PC-9 (cell line): ENCODE measurements around the gene SDK1. TPM values are rescaled to one million over a fixed set of nuclear protein-coding genes. Genes with fewer than 3 reads are reported as not detected.

ENCODE experiments used
- BruUV-seq: library from RNA; stranded (reverse); fragments of 400-500 nt; replicated peaks from 2 replicates; lab custom pipeline; 2021; lab: Mats Ljungman, UMichigan
- CTCF ChIA-PET: fragments of 300-600 bp; sonication (Branson Sonifier 250); formaldehyde crosslinking; loops from one replicate; lab custom pipeline; 2022; ENCODE audit warnings: antibody characterized with exemption; lab: Charles Lee
- POLR2A ChIA-PET: fragments of 300-600 bp; sonication (Branson Sonifier 250); formaldehyde crosslinking; loops from one replicate; lab custom pipeline; 2022; ENCODE audit warnings: antibody characterized with exemption; ENCODE audit not compliant: unreplicated experiment; lab: Charles Lee
- DNase-seq, 2 experiments: peaks; one replicate each; pipeline versions ENCODE4 v3.0.0 to v3.0.0-alpha.2; 2015 to 2022; ENCODE audit warnings: mixed read lengths in 1 of 2
- H2AFZ ChIP-seq: fragments of 200-600 bp; sonication (generic); 2 replicates; pipeline ENCODE4 v1.8.1; 2017; ENCODE audit warnings: antibody characterized with exemption
- H3F3A ChIP-seq: fragments of 200-600 bp; sonication (generic); 2 replicates; pipeline ENCODE4 v1.8.1; 2017; ENCODE audit warnings: antibody characterized with exemption, mild to moderate bottlenecking, low read depth; ENCODE audit not compliant: insufficient read depth
- H3K27ac ChIP-seq: fragments of 200-600 bp; sonication (generic); 2 replicates; pipeline ENCODE4 v1.6.1; 2016; ENCODE audit warnings: mixed run types
- H3K27me3 ChIP-seq: fragments of 200-600 bp; sonication (generic); 2 replicates; pipeline ENCODE4 v1.6.1; 2016; ENCODE audit warnings: low read depth, mixed run types; ENCODE audit not compliant: insufficient read depth
- H3K36me3 ChIP-seq: fragments of 200-600 bp; sonication (generic); 2 replicates; pipeline ENCODE4 v1.6.1; 2016; ENCODE audit warnings: low read depth, mixed run types
- H3K4me1 ChIP-seq: fragments of 200-600 bp; sonication (generic); replicated peaks from 2 replicates; pipeline ENCODE4 v1.6.1; 2016; ENCODE audit warnings: mixed run types; ENCODE audit not compliant: insufficient read depth
- H3K4me2 ChIP-seq: fragments of 200-600 bp; sonication (generic); 2 replicates; pipeline ENCODE4 v1.6.1; 2017; ENCODE audit warnings: mixed run types
- H3K4me3 ChIP-seq: fragments of 200-600 bp; sonication (generic); 2 replicates; pipeline ENCODE4 v1.6.1; 2016; ENCODE audit warnings: mixed run types
- H3K79me2 ChIP-seq: fragments of 200-600 bp; sonication (generic); 2 replicates; pipeline ENCODE4 v1.6.1; 2017; ENCODE audit warnings: low read depth, mixed run types
- H3K9me2 ChIP-seq: fragments of 200-600 bp; sonication (generic); 2 replicates; pipeline ENCODE4 v1.8.1; 2017; ENCODE audit warnings: mild to moderate bottlenecking; ENCODE audit not compliant: insufficient read depth
- H3K9me3 ChIP-seq: fragments of 200-600 bp; sonication (generic); 2 replicates; pipeline ENCODE4 v1.8.1; 2016; ENCODE audit warnings: low read depth; ENCODE audit not compliant: insufficient read depth
- H4K20me1 ChIP-seq: fragments of 200-600 bp; sonication (generic); 2 replicates; pipeline ENCODE4 v1.8.1; 2017; ENCODE audit not compliant: insufficient read depth
- EZH2 ChIP-seq: fragments of 200-600 bp; sonication (generic); IDR thresholded peaks from 2 replicates; pipeline ENCODE4 v1.8.0; 2017; ENCODE audit warnings: antibody characterized with exemption, low read depth
- intact Hi-C: fragments of 100-400 bp; cut with micrococcal nuclease; formaldehyde crosslinking; loops from one replicate; pipeline ENCODE4 v1.10.0; 2022; ENCODE audit not compliant: unreplicated experiment
- total RNA-seq: library from RNA; stranded (reverse); gene quantifications from 2 replicates; pipeline ENCODE4 v1.2.3, GENCODE V29; 2021
- TF ChIP-seq, protein P1 (sequence below): fragments of 200-600 bp; sonication (generic); conservative IDR thresholded peaks from 2 replicates; pipeline ENCODE4 v1.6.1; 2017; ENCODE audit warnings: mixed run types, antibody characterized with exemption, mild to moderate bottlenecking, moderate library complexity

The SDK1 gene
- total RNA-seq, 1 experiment from 2014 or later, result not detected

DNA sequence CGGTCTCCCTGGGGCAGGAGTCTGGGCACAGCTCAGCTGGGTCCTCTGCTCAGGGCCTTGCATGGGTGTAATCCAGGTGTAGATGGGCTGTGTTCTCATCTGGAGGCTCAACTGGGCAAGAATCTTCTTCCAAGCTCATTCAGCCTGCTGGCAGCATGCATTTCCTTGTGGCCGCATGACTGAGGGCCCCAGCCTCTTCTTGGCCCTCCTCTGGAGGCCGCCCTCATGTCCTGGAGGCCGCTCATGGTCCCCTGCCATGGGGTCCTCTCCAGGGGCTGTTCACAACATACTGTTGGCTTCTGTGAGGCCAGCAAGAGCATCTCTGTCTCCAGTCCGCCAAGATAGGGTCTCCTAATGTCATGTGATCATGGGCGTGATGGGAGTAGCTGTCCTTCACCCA lies 943.6 kb downstream of the SDK1 start:
- BruUV-seq, result no TSS peak
- ChIA-PET POLR2A (no interaction called here), CTCF (no interaction called here)
- Histone ChIP-seq H3K27me3 (peaks cover 76% of the 10 kb centered on the region), H4K20me1 (no peaks in the 10 kb centered on the region), H3K9me3 (no peaks in the 10 kb centered on the region), H3K4me2 (peak overlapping the region; percentile 35; the same call in 1 of the 2 replicates), H3K4me1 (no peaks in the 10 kb centered on the region), H2AFZ (no peak overlapping the region), H3K27ac (no peak overlapping the region), H3K36me3 (no peaks in the 10 kb centered on the region), H3K4me3 (no peak overlapping the region), H3K79me2 (no peaks in the 10 kb centered on the region), H3F3A (peaks cover 10% of the 10 kb centered on the region), H3K9me2 (no peaks in the 10 kb centered on the region)
- DNase-seq, result no peak
- intact Hi-C loops, result no loop called here
- TF ChIP-seq EZH2, result no peak
- TF ChIP-seq, protein P1, sequence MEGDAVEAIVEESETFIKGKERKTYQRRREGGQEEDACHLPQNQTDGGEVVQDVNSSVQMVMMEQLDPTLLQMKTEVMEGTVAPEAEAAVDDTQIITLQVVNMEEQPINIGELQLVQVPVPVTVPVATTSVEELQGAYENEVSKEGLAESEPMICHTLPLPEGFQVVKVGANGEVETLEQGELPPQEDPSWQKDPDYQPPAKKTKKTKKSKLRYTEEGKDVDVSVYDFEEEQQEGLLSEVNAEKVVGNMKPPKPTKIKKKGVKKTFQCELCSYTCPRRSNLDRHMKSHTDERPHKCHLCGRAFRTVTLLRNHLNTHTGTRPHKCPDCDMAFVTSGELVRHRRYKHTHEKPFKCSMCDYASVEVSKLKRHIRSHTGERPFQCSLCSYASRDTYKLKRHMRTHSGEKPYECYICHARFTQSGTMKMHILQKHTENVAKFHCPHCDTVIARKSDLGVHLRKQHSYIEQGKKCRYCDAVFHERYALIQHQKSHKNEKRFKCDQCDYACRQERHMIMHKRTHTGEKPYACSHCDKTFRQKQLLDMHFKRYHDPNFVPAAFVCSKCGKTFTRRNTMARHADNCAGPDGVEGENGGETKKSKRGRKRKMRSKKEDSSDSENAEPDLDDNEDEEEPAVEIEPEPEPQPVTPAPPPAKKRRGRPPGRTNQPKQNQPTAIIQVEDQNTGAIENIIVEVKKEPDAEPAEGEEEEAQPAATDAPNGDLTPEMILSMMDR, result no peak

GRCh38 chr7:4245135-4245865 lies 944.2 kb downstream of the SDK1 start:
- Histone ChIP-seq H3K4me1 (no peaks in the 10 kb centered on the region), H3K9me2 (no peaks in the 10 kb centered on the region), H3K79me2 (no peaks in the 10 kb centered on the region), H3K27me3 (peaks cover 69% of the 10 kb centered on the region), H3K4me2 (peak overlapping the region; percentile 35; the same call in 1 of the 2 replicates), H3K9me3 (no peaks in the 10 kb centered on the region), H4K20me1 (no peaks in the 10 kb centered on the region), H3F3A (peaks cover 10% of the 10 kb centered on the region), H3K4me3 (no peak overlapping the region), H3K27ac (no peak overlapping the region), H2AFZ (no peak overlapping the region), H3K36me3 (no peaks in the 10 kb centered on the region)
- BruUV-seq, result no TSS peak
- DNase-seq, result peak in 1 of 2 experiments; percentile 43
- CTCF ChIA-PET, result no interaction called here
- intact Hi-C loops, result no loop called here
- POLR2A ChIA-PET, result no interaction called here
- TF ChIP-seq, protein P1, result no peak
- TF ChIP-seq EZH2, result no peak

GRCh38 chr7:4245866-4246470 lies 944.9 kb downstream of the SDK1 start:
- ChIA-PET POLR2A (no interaction called here), CTCF (no interaction called here)
- peak overlapping the region; percentile 35; the same call in 1 of the 2 replicates for H3K4me2 ChIP-seq
- BruUV-seq, result no TSS peak
- H2AFZ ChIP-seq, result no peak overlapping the region
- peaks cover 10% of the 10 kb centered on the region for H3F3A ChIP-seq
- no peaks in the 10 kb centered on the region for H3K4me1 ChIP-seq
- peaks cover 67% of the 10 kb centered on the region for H3K27me3 ChIP-seq
- H3K4me3 ChIP-seq, result no peak overlapping the region
- no peaks in the 10 kb centered on the region for H3K36me3 ChIP-seq
- TF ChIP-seq, protein P1, result no peak
- TF ChIP-seq EZH2, result no peak
- no peaks in the 10 kb centered on the region for H3K9me3 ChIP-seq
- H3K79me2 ChIP-seq, result no peaks in the 10 kb centered on the region
- H3K27ac ChIP-seq, result no peak overlapping the region
- peak in 1 of 2 experiments; percentile 66 for DNase-seq
- intact Hi-C loops, result no loop called here
- H3K9me2 ChIP-seq, result no peaks in the 10 kb centered on the region
- H4K20me1 ChIP-seq, result no peaks in the 10 kb centered on the region
